CD4-positive, alpha-beta T cell (primary cell): ENCODE results near the gene ANAPC10. TPM values are rescaled to one million over a fixed set of nuclear protein-coding genes. Genes with fewer than 3 reads are reported as not detected.

Source experiments
- ATAC-seq: fragments of 200-7000 bp; cut with Tn5 transposase; one replicate; pipeline ENCODE4 v1.10.0; 2022; ENCODE audit warnings: mild to moderate bottlenecking; ENCODE audit not compliant: poor library complexity
- CTCF ChIA-PET: fragments of 350-600 bp; sonication (Branson Sonifier 250); formaldehyde crosslinking; loops from one replicate; lab custom pipeline; 2021; ENCODE audit warnings: antibody characterized with exemption, inconsistent platforms; lab: Charles Lee
- POLR2A ChIA-PET: fragments of 350-600 bp; sonication (Branson Sonifier 250); formaldehyde crosslinking; loops from one replicate; lab custom pipeline; 2021; ENCODE audit warnings: antibody characterized with exemption, inconsistent platforms; lab: Charles Lee
- DNase-seq, 14 experiments: peaks; one replicate each; pipeline ENCODE4 v3.0.0-alpha.2; 2013 to 2020; ENCODE audit warnings: mixed read lengths in 2 of 14
- H3K27ac ChIP-seq, 2 donors: one replicate each; pipeline versions ENCODE4 v1.5.1 to v1.7.0; 2013; ENCODE audit warnings: low read length in 2 of 2, low read depth in 1 of 2, mild to moderate bottlenecking in 1 of 2
- H3K27me3 ChIP-seq, 2 experiments: 1 replicate in 1 of 2; 2 replicates in 1 of 2; pipeline versions ENCODE4 v1.6.1 to v1.7.0; 2013; ENCODE audit warnings: low read length in 2 of 2, control low read depth in 1 of 2, mild to moderate bottlenecking in 1 of 2, moderate library complexity in 1 of 2; ENCODE audit not compliant: insufficient read depth in 2 of 2, control insufficient read depth in 1 of 2
- H3K36me3 ChIP-seq: one replicate; pipeline ENCODE4 v1.6.1; 2013; ENCODE audit warnings: low read length, control low read depth; ENCODE audit not compliant: insufficient read depth
- H3K4me1 ChIP-seq: one replicate; pipeline ENCODE4 v1.6.1; 2013; ENCODE audit warnings: low read length, control low read depth; ENCODE audit not compliant: insufficient read depth
- H3K4me3 ChIP-seq: one replicate; pipeline ENCODE4 v1.5.1; 2013; ENCODE audit warnings: mild to moderate bottlenecking, low read length, moderate library complexity
- H3K9me3 ChIP-seq, 2 experiments: 1 replicate in 1 of 2; 2 replicates in 1 of 2; pipeline versions ENCODE4 v1.6.1 to v1.7.0; 2013; ENCODE audit warnings: low read length in 2 of 2, mild to moderate bottlenecking in 2 of 2, control low read depth in 1 of 2, moderate library complexity in 1 of 2; ENCODE audit not compliant: control insufficient read depth in 1 of 2, insufficient read depth in 1 of 2
- H3K27ac Mint-ChIP-seq: one replicate; pipeline ENCODE4 v1.8.0; 2020; ENCODE audit warnings: mixed read lengths
- H3K27me3 Mint-ChIP-seq: one replicate; pipeline ENCODE4 v1.8.0; 2021; ENCODE audit warnings: mixed read lengths
- H3K36me3 Mint-ChIP-seq: one replicate; pipeline ENCODE4 v1.8.0; 2021; ENCODE audit warnings: low read depth, mixed read lengths
- H3K4me1 Mint-ChIP-seq: one replicate; pipeline ENCODE4 v1.8.0; 2021; ENCODE audit warnings: low read depth, mixed read lengths
- H3K4me3 Mint-ChIP-seq: one replicate; pipeline ENCODE4 v1.8.0; 2020; ENCODE audit warnings: mild to moderate bottlenecking, mixed read lengths
- H3K9me3 Mint-ChIP-seq: one replicate; pipeline ENCODE4 v1.8.0; 2020; ENCODE audit warnings: mixed read lengths
- CTCF ChIP-seq: fragments of 200-600 bp; IDR thresholded peaks from one replicate; pipeline ENCODE4 v1.8.0; 2022; ENCODE audit warnings: antibody characterized with exemption, mild to moderate bottlenecking
- intact Hi-C, 2 experiments: fragments of 100-400 bp; cut with DNase I in 1 of 2; cut with micrococcal nuclease in 1 of 2; formaldehyde crosslinking; loops; one replicate each; pipeline versions ENCODE4 v1.15.1 to v1.9.0; 2023 to 2025; cut with DNase I, micrococcal nuclease
- total RNA-seq, 174 experiments: library from RNA in 2 of 174; stranded (reverse) in 2 of 174; gene quantifications; one replicate each; pipeline ENCODE4 v1.2.3 and lab custom pipeline; 2021 to 2026

The ANAPC10 gene
- total RNA-seq, 2 experiments from 2014 or later = 25.8 to 27.5 TPM

GRCh38 chr4:144948421-144948820 lies 149.6 kb downstream of the ANAPC10 start:
- no peak overlapping the region for H3K27ac ChIP-seq
- no peaks in the 10 kb centered on the region for H3K36me3 ChIP-seq
- H3K9me3 Mint-ChIP-seq = peaks cover 9% of the 10 kb centered on the region
- ChIA-PET CTCF (no interaction called here), POLR2A (no interaction called here)
- H3K27ac Mint-ChIP-seq = no peak overlapping the region
- no peak for DNase-seq
- no peak for TF ChIP-seq CTCF
- peaks cover 5% of the 10 kb centered on the region for H3K36me3 Mint-ChIP-seq
- H3K4me3 ChIP-seq = no peak overlapping the region
- intact Hi-C loops = no loop called here
- no peak for ATAC-seq
- no peaks in the 10 kb centered on the region for H3K4me1 ChIP-seq
- H3K4me3 Mint-ChIP-seq = no peak overlapping the region
- H3K27me3 Mint-ChIP-seq = no peaks in the 10 kb centered on the region
- peaks cover 11 to 14% of the 10 kb centered on the region in 2 experiments for H3K9me3 ChIP-seq
- no peaks in the 10 kb centered on the region for H3K4me1 Mint-ChIP-seq
- H3K27me3 ChIP-seq = no peaks in the 10 kb centered on the region

- peaks cover 9% of the 10 kb centered on the region for H3K9me3 Mint-ChIP-seq
- TF ChIP-seq CTCF = no peak
- no peak overlapping the region for H3K4me3 Mint-ChIP-seq
- H3K27ac ChIP-seq = no peak overlapping the region
- H3K4me1 Mint-ChIP-seq = no peaks in the 10 kb centered on the region
- H3K4me1 ChIP-seq = no peaks in the 10 kb centered on the region
- no peaks in the 10 kb centered on the region for H3K36me3 ChIP-seq
- H3K4me3 ChIP-seq = no peak overlapping the region
- intact Hi-C loops = no loop called here
- H3K27me3 Mint-ChIP-seq = no peaks in the 10 kb centered on the region
- H3K9me3 ChIP-seq = peaks cover 10 to 11% of the 10 kb centered on the region in 2 experiments
- ChIA-PET POLR2A (interaction anchor here (0.6 kb wide), 1 partner anchor 102 kb away, joined by 3 read pairs; no protein-coding TSS in a partner anchor), CTCF (no interaction called here)
- no peak overlapping the region for H3K27ac Mint-ChIP-seq
- no peak for DNase-seq
- no peaks in the 10 kb centered on the region for H3K27me3 ChIP-seq
- no peak for ATAC-seq
- H3K36me3 Mint-ChIP-seq = peaks cover 5% of the 10 kb centered on the region
Measured at GRCh38 chr4:144948009-144948408, 150.0 kb downstream of the ANAPC10 start.

Other genes starting within 250 kb of the ANAPC10 start
- gene ABCE1, start 115 bp upstream of the ANAPC10 start, total RNA-seq = 10 to 100 TPM; 50.1 to 50.6 TPM
- gene OTUD4, start 82.4 kb upstream of the ANAPC10 start, total RNA-seq = 10 to 100 TPM; 75.1 to 81.1 TPM